T-helper 2 cell treated with Interferon-gamma antibody and Interleukin-4, amounts not matched to agents 5 μg/mL and 100 μg/mL, for 36 hours (primary cell): ENCODE measurements around the gene REEP3.

Experiments
- DNase-seq: peaks from one replicate; pipeline ENCODE4 v3.0.0; 2021; ENCODE audit warnings: low spot score
- H3K27ac Mint-ChIP-seq: one replicate; pipeline ENCODE4 v1.8.0; 2021; ENCODE audit warnings: mild to moderate bottlenecking, mixed read lengths
- H3K27me3 Mint-ChIP-seq: one replicate; pipeline ENCODE4 v1.8.0; 2021; ENCODE audit warnings: low read depth, mixed read lengths
- H3K36me3 Mint-ChIP-seq: one replicate; pipeline ENCODE4 v1.8.0; 2021; ENCODE audit warnings: low read depth, mixed read lengths
- H3K4me1 Mint-ChIP-seq: one replicate; pipeline ENCODE4 v1.8.0; 2021; ENCODE audit warnings: low read depth, mixed read lengths
- H3K4me3 Mint-ChIP-seq: one replicate; pipeline ENCODE4 v1.8.0; 2022; ENCODE audit warnings: mild to moderate bottlenecking, moderate library complexity, mixed read lengths
- H3K9me3 Mint-ChIP-seq: one replicate; pipeline ENCODE4 v1.8.0; 2021; ENCODE audit warnings: mixed read lengths

Gene REEP3

DNA sequence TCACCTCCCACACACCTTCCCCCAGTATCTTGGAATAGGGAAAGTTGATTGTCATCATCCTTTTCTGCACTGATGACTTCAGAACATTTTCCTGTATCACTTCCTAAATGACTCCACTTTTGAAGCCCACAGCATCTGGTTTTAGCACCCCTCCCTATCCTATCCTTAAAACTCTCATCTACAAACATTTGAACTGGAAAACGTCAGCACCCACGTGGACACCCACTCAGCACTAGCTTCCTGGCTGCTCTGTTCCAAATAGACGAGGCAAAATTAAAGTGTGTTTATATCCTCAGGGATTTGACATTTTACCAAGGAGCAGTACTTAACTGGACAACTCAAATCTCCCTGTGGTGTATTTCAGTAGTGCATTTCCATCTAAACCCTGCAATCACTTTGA, 73.9 kb downstream of the REEP3 start:
- Mint-ChIP-seq H3K27me3 (no peaks in the 10 kb centered on the region), H3K4me3 (no peak overlapping the region), H3K4me1 (no peaks in the 10 kb centered on the region), H3K27ac (no peak overlapping the region), H3K9me3 (no peaks in the 10 kb centered on the region), H3K36me3 (peaks cover 20% of the 10 kb centered on the region)
- DNase-seq: no peak

DNA sequence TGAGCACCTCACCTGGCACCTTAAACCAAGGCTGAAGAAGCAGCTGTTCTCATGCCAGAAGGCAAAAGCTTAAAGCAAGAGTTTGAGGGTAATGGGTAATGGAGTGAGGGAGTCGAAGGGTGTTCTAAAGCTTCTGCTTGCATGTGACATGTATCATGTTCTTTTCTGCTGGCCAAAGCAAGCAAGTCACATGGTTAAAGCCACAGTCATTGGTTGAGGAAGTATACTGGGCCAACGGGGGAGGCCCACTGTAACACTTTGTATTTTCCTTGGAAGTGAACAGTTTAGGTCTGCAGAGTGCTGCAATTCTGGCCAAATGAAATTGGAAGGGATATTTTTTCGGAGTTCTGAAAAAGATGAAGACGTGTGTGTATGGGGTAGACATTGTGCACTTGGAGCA, 75.7 kb downstream of the REEP3 start:
- no peak for DNase-seq

DNA sequence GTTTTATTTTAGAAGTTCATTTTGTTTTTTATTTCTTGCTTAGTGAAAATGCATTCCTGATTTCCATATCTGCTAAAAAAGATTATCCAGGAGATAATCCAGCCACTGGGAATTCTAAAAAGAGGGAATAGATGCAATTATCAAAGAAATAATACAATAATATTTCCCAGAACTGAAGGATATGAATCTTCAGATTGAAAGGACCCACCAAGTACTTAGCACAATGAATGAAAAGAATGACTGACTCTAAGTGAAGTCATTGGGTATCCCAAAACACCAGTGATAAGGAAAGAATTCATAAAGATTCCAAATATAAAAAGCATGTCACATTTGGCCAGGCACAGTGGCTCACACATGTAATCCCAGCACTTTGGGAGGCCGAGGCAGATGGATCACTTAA, 79.3 kb downstream of the REEP3 start:
- Mint-ChIP-seq H3K27me3 (no peaks in the 10 kb centered on the region), H3K27ac (no peak overlapping the region), H3K4me3 (no peak overlapping the region), H3K4me1 (no peaks in the 10 kb centered on the region), H3K9me3 (no peaks in the 10 kb centered on the region), H3K36me3 (peaks cover 20% of the 10 kb centered on the region)
- DNase-seq: no peak

More for the DNA sequence above, 75.7 kb downstream of the REEP3 start:
- Mint-ChIP-seq H3K27me3 (no peaks in the 10 kb centered on the region), H3K4me3 (no peak overlapping the region), H3K4me1 (no peaks in the 10 kb centered on the region), H3K36me3 (peaks cover 25% of the 10 kb centered on the region), H3K9me3 (no peaks in the 10 kb centered on the region), H3K27ac (no peak overlapping the region)

DNA sequence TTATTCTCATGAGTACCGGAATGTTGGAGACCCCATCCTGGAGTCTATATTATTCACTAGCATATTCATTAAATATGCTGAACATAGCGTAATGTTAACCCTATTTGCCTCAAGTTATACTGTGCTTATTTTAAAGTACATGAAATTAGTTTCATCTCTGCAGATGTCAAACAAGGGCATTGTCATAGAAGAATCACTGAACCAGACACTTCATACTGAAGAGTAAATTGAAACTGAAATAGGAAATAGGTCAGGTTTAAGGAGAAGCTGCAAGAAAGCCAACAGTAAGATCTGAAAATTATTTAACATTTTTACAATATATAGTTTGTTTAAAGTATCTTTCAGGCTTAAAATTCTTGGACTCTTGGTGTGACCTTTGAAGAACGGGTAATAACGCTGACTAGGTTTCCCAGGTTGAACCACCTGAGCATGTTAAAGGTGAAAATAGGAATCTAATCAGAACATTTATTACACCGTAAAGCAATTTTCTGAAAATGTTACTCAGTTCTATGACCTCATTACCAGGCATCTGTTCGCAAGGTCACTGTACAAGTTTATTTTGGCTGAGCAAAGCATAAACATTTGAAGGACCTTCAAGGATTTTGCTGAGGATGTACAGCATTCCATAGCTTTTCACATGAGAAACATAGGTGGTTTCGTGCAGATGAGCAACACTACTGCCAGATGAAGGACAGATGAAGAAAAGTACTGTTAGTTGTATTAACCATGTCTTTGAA, 82.7 kb downstream of the REEP3 start:
- H3K4me1 Mint-ChIP-seq: no peaks in the 10 kb centered on the region
- H3K36me3 Mint-ChIP-seq: peaks cover 7% of the 10 kb centered on the region
- no peak overlapping the region for H3K4me3 Mint-ChIP-seq
- H3K27me3 Mint-ChIP-seq: no peaks in the 10 kb centered on the region
- H3K27ac Mint-ChIP-seq: no peak overlapping the region
- DNase-seq: no peak
- no peaks in the 10 kb centered on the region for H3K9me3 Mint-ChIP-seq

DNA sequence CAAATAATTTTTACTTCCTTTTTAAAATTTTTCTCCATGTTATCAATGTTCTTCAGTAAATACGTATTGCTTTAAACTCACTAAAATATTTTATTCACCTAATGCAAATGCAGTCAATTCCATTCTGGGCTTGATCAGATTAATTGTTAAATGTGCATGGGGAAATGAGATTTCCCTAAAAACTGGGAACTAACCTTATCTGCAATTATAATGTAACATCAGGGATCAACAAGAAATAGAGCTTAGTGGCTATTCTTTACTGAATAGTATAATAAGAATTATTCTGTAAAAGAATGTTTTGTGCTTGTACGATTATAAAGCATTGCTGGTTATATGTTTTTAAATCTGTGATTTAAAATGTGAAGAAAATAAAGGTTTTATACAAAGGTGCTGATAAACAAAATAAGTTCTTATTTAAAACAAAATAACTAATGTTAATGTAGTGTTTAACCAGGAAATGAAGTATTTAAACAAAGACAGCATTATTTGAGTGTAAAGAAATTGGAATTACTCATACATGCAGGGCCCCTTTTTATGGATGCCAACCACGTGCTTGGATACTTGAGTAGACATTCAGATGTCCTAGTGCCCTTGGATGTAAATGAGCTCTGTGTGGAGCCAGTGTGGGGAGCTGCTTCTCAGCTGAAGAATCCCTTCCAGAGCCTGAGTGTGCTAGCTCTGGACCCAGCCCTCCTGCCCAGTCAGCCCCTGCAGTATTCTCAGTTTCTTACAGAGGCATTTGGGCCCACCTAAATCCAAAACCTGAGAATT, 84.2 kb downstream of the REEP3 start:
- Mint-ChIP-seq H3K4me1 (no peaks in the 10 kb centered on the region), H3K27ac (no peak overlapping the region), H3K27me3 (no peaks in the 10 kb centered on the region), H3K36me3 (peaks cover 7% of the 10 kb centered on the region), H3K4me3 (no peak overlapping the region), H3K9me3 (no peaks in the 10 kb centered on the region)
- DNase-seq: no peak

DNA sequence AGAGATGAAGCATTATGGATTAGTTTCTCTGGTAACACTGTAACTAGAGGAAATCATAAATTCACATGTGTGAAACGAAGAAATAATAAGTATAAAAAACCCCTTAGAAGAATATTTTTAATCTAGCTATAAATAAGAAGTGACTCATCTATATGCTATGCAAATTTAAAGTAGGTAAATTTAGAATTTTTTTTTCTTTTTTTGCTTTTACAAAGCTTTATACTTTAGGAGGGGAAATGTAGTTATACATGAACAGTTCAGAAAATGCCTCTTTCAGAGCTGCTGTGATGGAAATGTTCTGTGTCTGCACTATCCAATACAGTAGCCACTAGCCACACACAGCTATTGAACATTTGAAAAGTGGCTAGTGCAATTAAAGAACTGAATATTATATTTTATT, 87.3 kb downstream of the REEP3 start:
- Mint-ChIP-seq H3K4me1 (peaks cover 6% of the 10 kb centered on the region), H3K36me3 (peaks cover 2% of the 10 kb centered on the region), H3K4me3 (no peak overlapping the region), H3K27me3 (no peaks in the 10 kb centered on the region), H3K27ac (no peak overlapping the region), H3K9me3 (no peaks in the 10 kb centered on the region)
- DNase-seq: no peak

DNA sequence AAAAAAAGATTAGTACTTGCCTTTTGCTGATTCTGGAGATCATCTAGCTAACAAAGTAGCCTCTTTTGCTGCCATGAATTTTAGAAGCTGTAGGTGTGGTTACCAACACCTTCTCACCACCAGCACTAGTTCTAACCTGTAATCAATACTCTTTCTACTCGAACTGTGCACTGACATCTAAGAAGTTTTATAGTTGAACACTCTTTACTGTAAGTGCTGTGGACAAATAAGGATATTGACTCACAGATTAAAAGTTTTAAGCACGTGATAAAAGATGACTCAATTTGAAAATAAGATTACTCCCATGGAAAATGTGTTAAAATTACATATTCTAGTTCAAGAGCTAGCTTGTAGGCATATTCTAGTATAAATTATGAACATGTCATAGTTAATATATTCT, 89.9 kb downstream of the REEP3 start:
- no peak overlapping the region for H3K4me3 Mint-ChIP-seq

DNA sequence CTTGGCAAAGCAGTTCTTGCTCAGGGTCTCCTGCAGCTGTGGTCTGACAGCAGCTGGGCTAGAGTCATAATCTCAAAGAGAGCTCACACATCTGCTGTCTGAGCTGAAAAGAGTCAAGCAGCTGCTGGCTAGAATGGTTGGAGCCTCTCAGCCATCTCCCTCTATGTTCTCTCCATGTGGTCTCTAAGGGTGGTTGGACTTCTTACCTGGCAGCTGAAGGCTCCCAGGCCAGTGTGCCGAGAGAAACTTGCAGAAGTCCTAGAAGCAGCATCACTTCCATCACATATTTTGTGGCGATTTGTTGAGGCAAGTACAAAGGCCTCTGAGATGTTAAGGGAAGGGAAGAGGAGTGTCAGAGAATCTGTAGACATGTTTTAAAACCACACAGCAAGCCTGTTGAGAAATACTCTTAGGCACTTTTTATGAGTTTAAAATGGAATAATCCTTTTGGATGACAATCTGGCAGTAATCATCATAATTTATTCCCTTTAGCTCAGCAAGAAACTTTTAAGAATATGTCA, 93.2 kb downstream of the REEP3 start:
- Mint-ChIP-seq H3K27ac (no peak overlapping the region), H3K36me3 (peaks cover 9% of the 10 kb centered on the region), H3K27me3 (no peaks in the 10 kb centered on the region), H3K4me3 (no peak overlapping the region), H3K4me1 (peaks cover 9% of the 10 kb centered on the region), H3K9me3 (no peaks in the 10 kb centered on the region)
- DNase-seq: no peak

More for the DNA sequence above, 89.9 kb downstream of the REEP3 start:
- no peaks in the 10 kb centered on the region for H3K27me3 Mint-ChIP-seq
- H3K9me3 Mint-ChIP-seq: no peaks in the 10 kb centered on the region
- no peak overlapping the region for H3K27ac Mint-ChIP-seq
- no peak for DNase-seq
- H3K4me1 Mint-ChIP-seq: peaks cover 6% of the 10 kb centered on the region
- H3K36me3 Mint-ChIP-seq: peaks cover 5% of the 10 kb centered on the region

DNA sequence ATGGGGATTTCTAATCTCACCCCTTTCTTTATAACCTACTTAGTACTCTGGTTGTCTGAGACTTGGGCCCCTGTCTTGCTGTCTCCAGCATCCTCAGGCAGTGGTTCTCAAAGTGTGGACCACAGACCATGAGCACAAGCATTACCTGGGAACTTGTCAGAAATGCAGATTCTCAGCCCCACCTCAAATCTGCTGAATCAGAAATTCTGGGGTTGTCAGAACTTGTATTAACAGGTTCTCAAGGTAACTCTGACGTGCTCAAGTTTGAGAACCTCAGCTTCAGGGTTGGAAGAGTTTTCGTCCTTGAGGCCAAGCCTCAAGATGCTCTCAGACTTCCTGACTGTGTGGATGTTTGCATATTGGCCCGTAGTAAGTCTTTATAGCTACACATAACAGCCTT, 97.4 kb downstream of the REEP3 start:
- H3K27me3 Mint-ChIP-seq: no peaks in the 10 kb centered on the region
- no peak for DNase-seq
- H3K9me3 Mint-ChIP-seq: no peaks in the 10 kb centered on the region
- H3K36me3 Mint-ChIP-seq: peaks cover 11% of the 10 kb centered on the region
- H3K4me1 Mint-ChIP-seq: peaks cover 4% of the 10 kb centered on the region
- no peak overlapping the region for H3K4me3 Mint-ChIP-seq
- H3K27ac Mint-ChIP-seq: no peak overlapping the region

DNA sequence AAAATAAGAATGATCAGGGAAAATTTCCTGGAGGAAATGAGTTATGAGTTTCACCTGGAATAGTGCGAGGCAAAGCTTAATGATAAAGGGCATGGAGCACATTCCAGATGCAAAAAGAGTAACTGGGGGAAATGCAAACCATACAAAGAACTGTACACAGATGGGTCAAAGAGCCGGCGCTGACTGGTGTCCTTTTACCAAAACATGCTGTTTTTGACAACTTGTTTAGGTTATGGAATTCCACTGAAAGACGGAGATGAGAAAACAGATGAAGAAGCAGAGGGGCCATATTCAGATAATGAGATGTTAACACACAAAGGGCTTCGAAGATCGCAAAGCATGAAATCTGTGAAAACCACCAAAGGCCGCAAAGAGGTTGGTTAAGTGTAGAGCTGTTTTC, 98.2 kb downstream of the REEP3 start:
- no peak for DNase-seq

DNA sequence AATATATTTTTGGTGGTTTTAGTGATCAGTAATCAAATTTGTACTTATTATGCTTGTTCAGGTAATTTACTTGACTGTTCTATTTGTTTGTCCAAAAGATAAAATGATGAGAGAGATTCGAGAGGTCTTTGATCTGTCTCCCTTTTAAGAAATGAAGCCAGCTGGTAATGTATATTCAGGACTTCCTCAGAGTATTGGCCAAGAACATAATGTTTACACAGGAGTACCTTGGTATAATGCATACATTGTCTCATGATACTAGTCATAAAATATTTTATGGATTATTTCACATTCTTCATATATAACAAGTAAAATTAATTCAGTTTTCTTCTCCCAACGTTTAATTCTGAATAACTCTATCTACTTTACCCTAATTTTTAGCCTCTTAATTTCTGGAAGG, 100.9 kb downstream of the REEP3 start:
- Mint-ChIP-seq H3K4me1 (peaks cover 4% of the 10 kb centered on the region), H3K27me3 (no peaks in the 10 kb centered on the region), H3K9me3 (no peaks in the 10 kb centered on the region), H3K36me3 (peaks cover 6% of the 10 kb centered on the region), H3K27ac (no peak overlapping the region), H3K4me3 (no peak overlapping the region)
- DNase-seq: no peak

More for the DNA sequence above, 98.2 kb downstream of the REEP3 start:
- Mint-ChIP-seq H3K9me3 (no peaks in the 10 kb centered on the region), H3K4me3 (no peak overlapping the region), H3K27me3 (no peaks in the 10 kb centered on the region), H3K4me1 (peaks cover 4% of the 10 kb centered on the region), H3K36me3 (peaks cover 11% of the 10 kb centered on the region), H3K27ac (no peak overlapping the region)

DNA sequence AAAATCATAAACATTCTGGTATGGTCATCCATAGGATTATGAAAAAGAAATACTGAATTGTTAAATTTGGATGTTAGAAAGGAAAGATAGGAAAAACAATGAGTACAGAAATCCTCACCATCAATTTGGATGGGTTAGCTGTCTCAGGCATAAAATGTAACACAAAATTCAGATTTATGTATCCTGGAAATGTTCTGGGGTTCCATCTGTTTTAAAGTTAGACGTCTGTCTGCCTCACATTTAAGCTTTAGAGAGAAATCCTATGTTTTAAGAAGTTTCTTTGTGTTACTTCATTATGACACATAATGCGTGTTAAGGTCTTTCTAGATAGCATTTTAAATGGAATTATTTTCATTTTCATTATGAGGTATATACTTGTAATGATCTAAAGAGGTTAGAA, 103.5 kb downstream of the REEP3 start:
- no peak overlapping the region for H3K27ac Mint-ChIP-seq
- peaks cover 23% of the 10 kb centered on the region for H3K4me1 Mint-ChIP-seq
- peaks cover 3% of the 10 kb centered on the region for H3K36me3 Mint-ChIP-seq
- H3K27me3 Mint-ChIP-seq: no peaks in the 10 kb centered on the region
- no peaks in the 10 kb centered on the region for H3K9me3 Mint-ChIP-seq
- no peak for DNase-seq
- H3K4me3 Mint-ChIP-seq: no peak overlapping the region

DNA sequence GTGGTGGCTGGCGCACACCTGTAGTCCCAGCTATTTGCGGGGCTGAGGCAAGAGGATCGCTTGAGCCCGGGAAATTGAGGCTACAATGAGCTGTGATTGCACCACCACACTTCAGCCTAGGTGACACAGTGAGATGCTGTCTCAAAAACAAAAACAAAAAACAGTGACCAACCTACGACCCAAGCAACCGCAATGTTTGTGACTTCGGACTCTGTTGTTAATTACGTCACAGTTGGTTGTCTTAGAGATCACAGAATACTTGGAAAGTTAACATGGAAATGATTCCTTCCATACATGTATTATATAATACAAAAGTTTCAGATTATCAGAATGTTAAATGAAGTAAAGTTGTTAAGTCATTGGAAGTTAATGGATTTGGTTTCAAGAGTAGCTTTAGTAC, 106.2 kb downstream of the REEP3 start:
- peaks cover 9% of the 10 kb centered on the region for H3K27me3 Mint-ChIP-seq
- no peak overlapping the region for H3K27ac Mint-ChIP-seq
- no peak overlapping the region for H3K4me3 Mint-ChIP-seq
- no peaks in the 10 kb centered on the region for H3K9me3 Mint-ChIP-seq
- H3K36me3 Mint-ChIP-seq: no peaks in the 10 kb centered on the region
- no peak for DNase-seq
- peaks cover 31% of the 10 kb centered on the region for H3K4me1 Mint-ChIP-seq

DNA sequence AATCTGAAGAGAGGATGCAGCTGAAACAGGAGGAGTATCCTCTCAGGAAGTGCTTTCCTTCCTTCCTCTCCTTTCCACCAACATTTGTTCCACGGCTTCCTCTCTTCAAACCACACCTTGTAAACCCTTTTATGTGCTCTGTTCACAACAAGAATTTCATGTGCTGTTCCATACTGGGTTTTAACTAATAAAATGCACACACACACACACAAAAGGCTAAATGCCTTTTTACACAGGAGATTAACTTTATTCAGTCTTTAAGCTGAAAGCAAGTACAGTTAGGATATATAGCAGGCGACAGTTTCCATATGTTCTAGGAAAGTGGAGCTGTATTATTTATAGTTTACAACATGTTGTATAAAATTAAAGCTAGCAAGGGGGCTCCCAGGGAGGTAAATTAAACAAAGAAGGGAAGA, 106.7 kb downstream of the REEP3 start:
- no peaks in the 10 kb centered on the region for H3K9me3 Mint-ChIP-seq
- H3K27ac Mint-ChIP-seq: no peak overlapping the region
- no peak overlapping the region for H3K4me3 Mint-ChIP-seq
- H3K4me1 Mint-ChIP-seq: peaks cover 31% of the 10 kb centered on the region
- peaks cover 11% of the 10 kb centered on the region for H3K27me3 Mint-ChIP-seq
- no peaks in the 10 kb centered on the region for H3K36me3 Mint-ChIP-seq
- no peak for DNase-seq
